ENCODE measurements around the gene BSND.
A peak's percentile ranks its signal among the peaks of the same experiment; 100 is the strongest.

BSND gene

GRCh38 chr1:54986533-54986932 lies 12.2 kb upstream of the BSND start:
- no peak overlapping the region for H3K4me3 ChIP-seq (ENCODE audit: low read depth, low read length)
- TF ChIP-seq CTCF (IDR thresholded peaks at IDR 0.05; ENCODE audit: control insufficient read depth, extremely low read depth, insufficient read depth): no peak
- no peak for DNase-seq (ENCODE audit: low read depth)

GRCh38 chr1:54987427-54987826 lies 11.3 kb upstream of the BSND start:
- DNase-seq (ENCODE audit: low read depth): peak; percentile 22
- H3K4me3 ChIP-seq (ENCODE audit: low read depth, low read length): no peak overlapping the region
- TF ChIP-seq CTCF (IDR thresholded peaks at IDR 0.05; ENCODE audit: control insufficient read depth, extremely low read depth, insufficient read depth): no peak

- H3K4me3 ChIP-seq (ENCODE audit: low read depth, low read length): no peak overlapping the region
- TF ChIP-seq CTCF (IDR thresholded peaks at IDR 0.05; ENCODE audit: control insufficient read depth, extremely low read depth, insufficient read depth): no peak
- DNase-seq (ENCODE audit: low read depth): no peak
Measured at GRCh38 chr1:54987919-54988705, 10.6 kb upstream of the BSND start.

- no peak for TF ChIP-seq CTCF (IDR thresholded peaks at IDR 0.05; ENCODE audit: control insufficient read depth, extremely low read depth, insufficient read depth)
- DNase-seq (ENCODE audit: low read depth): no peak
- no peak overlapping the region for H3K4me3 ChIP-seq (ENCODE audit: low read depth, low read length)
Measured at GRCh38 chr1:54988975-54989374, 9.8 kb upstream of the BSND start.

GRCh38 chr1:54989473-54989872 lies 9.3 kb upstream of the BSND start:
- no peak for TF ChIP-seq CTCF (IDR thresholded peaks at IDR 0.05; ENCODE audit: control insufficient read depth, extremely low read depth, insufficient read depth)
- peak; percentile 30 for DNase-seq (ENCODE audit: low read depth)
- H3K4me3 ChIP-seq (ENCODE audit: low read depth, low read length): no peak overlapping the region

GRCh38 chr1:54989968-54990810 lies 8.5 kb upstream of the BSND start:
- H3K4me3 ChIP-seq (ENCODE audit: low read depth, low read length): no peak overlapping the region
- DNase-seq (ENCODE audit: low read depth): no peak
- TF ChIP-seq CTCF (IDR thresholded peaks at IDR 0.05; ENCODE audit: control insufficient read depth, extremely low read depth, insufficient read depth): no peak
